Measurements from ENCODE around the gene PSMB9. TPM values are rescaled to one million over a fixed set of nuclear protein-coding genes. Genes with fewer than 3 reads are reported as not detected.

PSMB9 gene
- total RNA-seq, 2 donors from 2014 or later, result 23.9 to 25.6 TPM

- intact Hi-C loops (cut with DNase I), result loop anchor here (5.0 to 10.0 kb wide), 3 partner anchors 48 to 100 kb away; no protein-coding TSS in a partner anchor
- no peak for DNase-seq (ENCODE audit: low spot score)
These were observed 32.8 kb downstream of the PSMB9 start for GRCh38 chr6:32886681-32887383.

- intact Hi-C loops (cut with DNase I), result loop anchor here (5.0 to 10.0 kb wide), 3 partner anchors 47 to 100 kb away; no protein-coding TSS in a partner anchor
- no peak for DNase-seq (ENCODE audit: low spot score)
These were observed 33.6 kb downstream of the PSMB9 start for GRCh38 chr6:32887616-32888015.

- intact Hi-C loops (cut with DNase I), result loop anchor here (5.0 to 10.0 kb wide), 3 partner anchors 46 to 99 kb away; no protein-coding TSS in a partner anchor
- no peak for DNase-seq (ENCODE audit: low spot score)
These were observed 34.6 kb downstream of the PSMB9 start for GRCh38 chr6:32888576-32888975.

- DNase-seq (ENCODE audit: low spot score), result no peak
- intact Hi-C loops (cut with DNase I), result loop anchor here (5.0 to 10.0 kb wide), 3 partner anchors 45 to 98 kb away; no protein-coding TSS in a partner anchor
These were observed 35.5 kb downstream of the PSMB9 start for GRCh38 chr6:32889533-32889932.

GRCh38 chr6:32890831-32891230 lies 36.8 kb downstream of the PSMB9 start:
- DNase-seq (ENCODE audit: low spot score), result no peak
- intact Hi-C loops (cut with DNase I), result no loop called here

GRCh38 chr6:32894085-32895005 lies 40.4 kb downstream of the PSMB9 start:
- intact Hi-C loops (cut with DNase I), result no loop called here
- DNase-seq (ENCODE audit: low spot score), result peak; percentile 97

- no peak for DNase-seq (ENCODE audit: low spot score)
- intact Hi-C loops (cut with DNase I), result no loop called here
These were observed 41.0 kb downstream of the PSMB9 start for GRCh38 chr6:32895006-32895345.

- intact Hi-C loops (cut with DNase I), result no loop called here
- DNase-seq (ENCODE audit: low spot score), result no peak
These were observed 50.0 kb downstream of the PSMB9 start for GRCh38 chr6:32903952-32904351.

- intact Hi-C loops (cut with DNase I), result no loop called here
- no peak for DNase-seq (ENCODE audit: low spot score)
These were observed 51.1 kb downstream of the PSMB9 start for GRCh38 chr6:32905078-32905477.

- no peak for DNase-seq (ENCODE audit: low spot score)
These were observed 52.5 kb downstream of the PSMB9 start for GRCh38 chr6:32906539-32906938.

GRCh38 chr6:32908897-32909296 lies 54.9 kb downstream of the PSMB9 start:
- no peak for DNase-seq (ENCODE audit: low spot score)
- intact Hi-C loops (cut with DNase I), result no loop called here

More at GRCh38 chr6:32906539-32906938, 52.5 kb downstream of the PSMB9 start:
- intact Hi-C loops (cut with DNase I), result no loop called here

Other genes starting within 250 kb of the PSMB9 start
- 10 to 100 TPM in 1 of 2 donors, 1 to 10 TPM in 1; 8.7 to 10.8 TPM for gene HLA-DQA1, start 216.8 kb upstream of the PSMB9 start, total RNA-seq
- gene HLA-DQB1, start 187.5 kb upstream of the PSMB9 start, total RNA-seq, result 10 to 100 TPM in 1 of 2 donors, 1 to 10 TPM in 1; 4.2 to 13.8 TPM
- 1 to 10 TPM in 1 of 2 donors, under 1 TPM in 1; 0.52 to 1.1 TPM for gene HLA-DQA2, start 112.8 kb upstream of the PSMB9 start, total RNA-seq
- gene HLA-DQB2, start 90.7 kb upstream of the PSMB9 start, total RNA-seq, result 1 to 10 TPM; 2.0 to 4.3 TPM
- gene HLA-DOB, start 37.2 kb upstream of the PSMB9 start, total RNA-seq, result under 1 TPM; 0.19 to 0.69 TPM
- gene TAP2, start 15.5 kb upstream of the PSMB9 start, total RNA-seq, result 10 to 100 TPM; 23.3 to 27.4 TPM
- 10 to 100 TPM; 37.7 to 42.8 TPM for gene PSMB8, start 10.1 kb upstream of the PSMB9 start, total RNA-seq
- 10 to 100 TPM; 30.2 to 47.3 TPM for gene TAP1, start 488 bp upstream of the PSMB9 start, total RNA-seq
- 10 to 100 TPM in 1 of 2 donors, 1 to 10 TPM in 1; 8.0 to 19.2 TPM for gene HLA-DMB, start 86.8 kb downstream of the PSMB9 start, total RNA-seq
- 10 to 100 TPM; 16.1 to 35.0 TPM for gene HLA-DMA, start 98.9 kb downstream of the PSMB9 start, total RNA-seq
- 100 to 1,000 TPM; 125 to 129 TPM for gene BRD2, start 114.4 kb downstream of the PSMB9 start, total RNA-seq
- gene HLA-DOA, start 155.4 kb downstream of the PSMB9 start, total RNA-seq, result 1 to 10 TPM; 3.1 to 3.5 TPM
- 10 to 100 TPM; 44.4 to 84.9 TPM for gene HLA-DPA1, start 219.5 kb downstream of the PSMB9 start, total RNA-seq
- gene HLA-DPB1, start 221.8 kb downstream of the PSMB9 start, total RNA-seq, result 10 to 100 TPM; 37.4 to 63.9 TPM